Caco-2 (cell line): ENCODE results near the gene DSCAM. TPM values are rescaled to one million over a fixed set of nuclear protein-coding genes. Genes with fewer than 3 reads are reported as not detected.
A peak's percentile ranks its signal among the peaks of the same experiment; 100 is the strongest.

ENCODE experiments used
- BruUV-seq: library from RNA; stranded (reverse); fragments of 400-500 nt; replicated peaks from 2 replicates; lab custom pipeline; 2021; lab: Mats Ljungman, UMichigan
- CTCF ChIA-PET: fragments of 300-600 bp; sonication (Branson Sonifier 250); formaldehyde crosslinking; loops from one replicate; lab custom pipeline; 2022; ENCODE audit warnings: antibody characterized with exemption; lab: Charles Lee
- POLR2A ChIA-PET: fragments of 300-600 bp; sonication (Branson Sonifier 250); formaldehyde crosslinking; loops from one replicate; lab custom pipeline; 2022; ENCODE audit warnings: antibody characterized with exemption; lab: Charles Lee
- DNase-seq, 2 experiments: peaks; one replicate each; pipeline versions ENCODE4 v3.0.0 to v3.0.0-alpha.2; 2020 to 2022
- H3K27me3 ChIP-seq: replicated peaks from 2 replicates; pipeline ENCODE4 v1.6.0; 2011; ENCODE audit warnings: low read length; ENCODE audit not compliant: control insufficient read depth, insufficient read depth
- H3K36me3 ChIP-seq: 2 replicates; pipeline ENCODE4 v1.5.1; 2011; ENCODE audit warnings: low read length; ENCODE audit not compliant: control insufficient read depth, insufficient read depth
- H3K4me1 ChIP-seq: fragments of 250-450 bp; sonication (Bioruptor Pico); 2 replicates; pipeline ENCODE4 v1.5.1; 2020; ENCODE audit warnings: mild to moderate bottlenecking
- H3K4me3 ChIP-seq: 2 replicates; pipeline ENCODE4 v1.5.1; 2011; ENCODE audit warnings: low read depth, mild to moderate bottlenecking, control low read depth, low read length
- H3K9me3 ChIP-seq: fragments of 250-450 bp; sonication (Bioruptor Pico); 2 replicates; pipeline ENCODE4 v1.5.1; 2020; ENCODE audit warnings: mild to moderate bottlenecking, moderate library complexity
- H3K27ac Mint-ChIP-seq: one replicate; pipeline ENCODE4 v1.8.0; 2022; ENCODE audit warnings: mixed read lengths; ENCODE audit not compliant: unreplicated experiment
- H3K27me3 Mint-ChIP-seq: one replicate; pipeline ENCODE4 v1.8.0; 2022; ENCODE audit warnings: mixed read lengths; ENCODE audit not compliant: insufficient read depth, unreplicated experiment
- H3K36me3 Mint-ChIP-seq: one replicate; pipeline ENCODE4 v1.8.0; 2022; ENCODE audit warnings: mild to moderate bottlenecking, mixed read lengths; ENCODE audit not compliant: insufficient read depth, unreplicated experiment
- H3K4me1 Mint-ChIP-seq: one replicate; pipeline ENCODE4 v1.8.0; 2022; ENCODE audit warnings: low read depth, mixed read lengths; ENCODE audit not compliant: unreplicated experiment
- H3K4me3 Mint-ChIP-seq: one replicate; pipeline ENCODE4 v1.8.0; 2022; ENCODE audit warnings: mild to moderate bottlenecking, moderate library complexity, mixed read lengths; ENCODE audit not compliant: unreplicated experiment
- H3K9me3 Mint-ChIP-seq: one replicate; pipeline ENCODE4 v1.8.0; 2022; ENCODE audit warnings: mixed read lengths; ENCODE audit not compliant: unreplicated experiment
- intact Hi-C: fragments of 100-400 bp; cut with micrococcal nuclease; formaldehyde crosslinking; loops from one replicate; pipeline ENCODE4 v1.10.0; 2022; ENCODE audit not compliant: unreplicated experiment
- total RNA-seq: library from RNA; stranded (reverse); gene quantifications from 2 replicates; pipeline ENCODE4 v1.2.3, GENCODE V29; 2022
- TF ChIP-seq, protein P1 (sequence below), 2 experiments: fragments of 200-600 bp in 1 of 2; IDR thresholded peaks; 1 replicate in 1 of 2; 2 replicates in 1 of 2; pipeline versions ENCODE4 v1.5.1 to v1.8.0; 2011 to 2022; ENCODE audit warnings: antibody characterized with exemption in 1 of 2, control low read depth in 1 of 2, inconsistent platforms in 1 of 2, low read depth in 1 of 2, low read length in 1 of 2, mild to moderate bottlenecking in 1 of 2, moderate library complexity in 1 of 2; ENCODE audit not compliant: insufficient read depth in 1 of 2, severe bottlenecking in 1 of 2, unreplicated experiment in 1 of 2

DSCAM gene
- total RNA-seq, 1 experiment from 2014 or later: not detected

DNA sequence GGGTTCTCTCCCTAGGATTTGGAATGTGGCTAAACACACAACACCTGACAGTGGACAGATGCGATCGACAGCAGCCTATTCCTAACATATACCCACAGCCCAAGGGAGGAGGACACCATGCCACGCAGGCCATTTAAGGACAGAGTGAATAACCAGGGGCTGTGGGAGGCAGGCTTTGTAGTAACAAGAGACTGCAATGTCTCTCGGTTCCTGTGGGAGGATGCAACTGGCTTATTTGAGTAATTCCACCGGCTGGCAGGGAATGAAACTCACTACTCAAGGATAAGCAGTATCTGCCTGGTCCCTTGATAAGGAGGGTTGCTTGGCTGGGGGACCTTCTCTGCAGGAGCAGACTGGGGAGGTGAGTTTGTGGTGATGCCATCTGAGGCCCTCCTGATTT is 870.2 kb downstream of the DSCAM start:
- Mint-ChIP-seq H3K4me1 (no peaks in the 10 kb centered on the region), H3K27ac (no peak overlapping the region), H3K36me3 (peaks cover 5% of the 10 kb centered on the region), H3K9me3 (no peaks in the 10 kb centered on the region), H3K27me3 (no peaks in the 10 kb centered on the region), H3K4me3 (no peak overlapping the region)
- ChIA-PET POLR2A (no interaction called here), CTCF (no interaction called here)
- Histone ChIP-seq H3K36me3 (no peaks in the 10 kb centered on the region), H3K9me3 (no peaks in the 10 kb centered on the region), H3K27me3 (no peaks in the 10 kb centered on the region), H3K4me3 (no peak overlapping the region), H3K4me1 (peaks cover 22% of the 10 kb centered on the region)
- DNase-seq: no peak
- intact Hi-C loops: no loop called here
- TF ChIP-seq, protein P1, sequence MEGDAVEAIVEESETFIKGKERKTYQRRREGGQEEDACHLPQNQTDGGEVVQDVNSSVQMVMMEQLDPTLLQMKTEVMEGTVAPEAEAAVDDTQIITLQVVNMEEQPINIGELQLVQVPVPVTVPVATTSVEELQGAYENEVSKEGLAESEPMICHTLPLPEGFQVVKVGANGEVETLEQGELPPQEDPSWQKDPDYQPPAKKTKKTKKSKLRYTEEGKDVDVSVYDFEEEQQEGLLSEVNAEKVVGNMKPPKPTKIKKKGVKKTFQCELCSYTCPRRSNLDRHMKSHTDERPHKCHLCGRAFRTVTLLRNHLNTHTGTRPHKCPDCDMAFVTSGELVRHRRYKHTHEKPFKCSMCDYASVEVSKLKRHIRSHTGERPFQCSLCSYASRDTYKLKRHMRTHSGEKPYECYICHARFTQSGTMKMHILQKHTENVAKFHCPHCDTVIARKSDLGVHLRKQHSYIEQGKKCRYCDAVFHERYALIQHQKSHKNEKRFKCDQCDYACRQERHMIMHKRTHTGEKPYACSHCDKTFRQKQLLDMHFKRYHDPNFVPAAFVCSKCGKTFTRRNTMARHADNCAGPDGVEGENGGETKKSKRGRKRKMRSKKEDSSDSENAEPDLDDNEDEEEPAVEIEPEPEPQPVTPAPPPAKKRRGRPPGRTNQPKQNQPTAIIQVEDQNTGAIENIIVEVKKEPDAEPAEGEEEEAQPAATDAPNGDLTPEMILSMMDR (IDR thresholded peaks at IDR 0.05; ENCODE audit: insufficient read depth in 1 of 2, low read depth in 1 of 2, low read length in 1 of 2, severe bottlenecking in 1 of 2, unreplicated experiment in 1 of 2): no peak
- no TSS peak for BruUV-seq

DNA sequence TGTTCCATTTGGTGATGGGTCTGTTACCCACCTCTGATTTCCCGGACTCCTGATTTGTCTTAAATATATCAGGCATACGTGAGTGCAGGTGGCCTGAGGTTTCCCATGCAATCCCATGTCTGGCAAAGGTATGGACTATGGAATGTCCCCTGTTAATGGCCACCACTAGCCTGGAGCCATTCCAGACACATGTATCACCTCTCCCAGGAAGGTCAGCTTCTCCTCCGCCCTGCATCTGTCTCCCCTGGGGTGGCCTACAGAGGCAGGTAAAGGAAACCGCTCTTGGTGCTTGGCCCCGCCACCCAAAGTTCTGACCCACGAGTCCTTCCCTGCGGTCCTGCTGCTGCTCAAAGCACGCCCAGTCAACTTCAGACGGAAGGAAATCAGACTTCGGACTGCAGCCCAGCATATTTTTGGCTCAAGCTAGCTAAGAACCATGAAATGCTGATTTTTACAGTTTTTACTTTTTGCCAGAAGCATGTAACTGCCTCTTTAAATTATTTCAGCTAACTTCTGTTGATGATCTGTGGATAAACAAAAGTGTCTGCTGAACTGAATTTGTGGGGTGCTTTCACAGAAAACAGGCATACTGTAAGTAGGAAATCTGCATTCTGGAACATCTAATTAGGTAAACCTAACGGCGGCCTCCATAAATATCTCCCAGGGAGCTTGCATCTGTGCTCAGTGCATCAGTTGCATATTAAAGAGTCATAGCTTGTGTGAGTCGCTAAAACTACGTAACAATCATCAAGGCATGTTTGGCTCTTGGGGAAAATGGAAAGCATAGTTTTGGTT is 873.8 kb downstream of the DSCAM start:
- H3K27me3 ChIP-seq: no peaks in the 10 kb centered on the region
- peak; percentile 5 to 43 for DNase-seq
- peak overlapping the region; percentile 53 for H3K4me3 Mint-ChIP-seq
- intact Hi-C loops: no loop called here
- no peak overlapping the region for H3K4me3 ChIP-seq
- ChIA-PET POLR2A (no interaction called here), CTCF (interaction anchor here (1.2 kb wide), 1 partner anchor 185 kb away, joined by 4 read pairs; no protein-coding TSS in a partner anchor)
- peaks cover 36% of the 10 kb centered on the region for H3K4me1 ChIP-seq
- no peak overlapping the region for H3K27ac Mint-ChIP-seq
- H3K9me3 ChIP-seq: no peaks in the 10 kb centered on the region
- peaks cover 5% of the 10 kb centered on the region for H3K36me3 Mint-ChIP-seq
- no peaks in the 10 kb centered on the region for H3K9me3 Mint-ChIP-seq
- TF ChIP-seq, protein P1 (IDR thresholded peaks at IDR 0.05; ENCODE audit: insufficient read depth in 1 of 2, low read depth in 1 of 2, low read length in 1 of 2, severe bottlenecking in 1 of 2, unreplicated experiment in 1 of 2): no peak
- no TSS peak for BruUV-seq
- H3K4me1 Mint-ChIP-seq: peaks cover 7% of the 10 kb centered on the region
- no peaks in the 10 kb centered on the region for H3K27me3 Mint-ChIP-seq
- H3K36me3 ChIP-seq: no peaks in the 10 kb centered on the region

DNA sequence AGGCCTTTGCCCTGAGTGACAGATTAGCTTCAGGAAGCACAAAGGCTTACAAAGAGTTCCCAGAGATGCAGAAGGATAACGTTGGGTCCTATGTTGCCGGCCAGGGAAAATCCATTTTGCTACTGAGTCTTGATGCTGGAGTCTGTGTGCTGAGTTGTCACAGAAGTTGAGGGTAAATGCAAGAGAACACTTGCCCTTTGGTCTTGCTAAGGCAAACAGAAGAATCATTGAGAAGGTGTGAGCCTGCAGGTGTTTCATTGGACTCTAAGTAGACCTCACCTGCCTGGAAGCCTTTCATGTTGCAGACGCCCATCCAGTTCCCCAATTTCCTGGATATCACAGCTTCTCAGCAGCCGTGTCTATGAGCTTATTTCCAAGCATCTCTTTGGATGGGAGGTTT is 874.5 kb downstream of the DSCAM start:
- no peaks in the 10 kb centered on the region for H3K36me3 Mint-ChIP-seq
- H3K4me1 ChIP-seq: peaks cover 36% of the 10 kb centered on the region
- no peaks in the 10 kb centered on the region for H3K27me3 ChIP-seq
- TSS peak; percentile 88 for BruUV-seq
- no peaks in the 10 kb centered on the region for H3K9me3 ChIP-seq
- ChIA-PET CTCF (interaction anchor here (1.2 kb wide), 1 partner anchor 184 kb away, joined by 4 read pairs; no protein-coding TSS in a partner anchor), POLR2A (interaction anchor here (0.6 kb wide), 1 partner anchor 62 kb away, joined by 5 read pairs; no protein-coding TSS in a partner anchor)
- no peaks in the 10 kb centered on the region for H3K9me3 Mint-ChIP-seq
- intact Hi-C loops: no loop called here
- DNase-seq: peak; percentile 64 to 77
- no peaks in the 10 kb centered on the region for H3K36me3 ChIP-seq
- peaks cover 7% of the 10 kb centered on the region for H3K4me1 Mint-ChIP-seq
- TF ChIP-seq, protein P1 (IDR thresholded peaks at IDR 0.05; ENCODE audit: insufficient read depth in 1 of 2, low read depth in 1 of 2, low read length in 1 of 2, severe bottlenecking in 1 of 2, unreplicated experiment in 1 of 2): no peak
- H3K27me3 Mint-ChIP-seq: no peaks in the 10 kb centered on the region
- H3K4me3 ChIP-seq: no peak overlapping the region
- H3K4me3 Mint-ChIP-seq: peak overlapping the region; percentile 53
- H3K27ac Mint-ChIP-seq: no peak overlapping the region
